Thymus (tissue), 11 donors: ENCODE measurements around the gene NKAIN4. TPM values are rescaled to one million over a fixed set of nuclear protein-coding genes. Genes with fewer than 3 reads are reported as not detected.

ENCODE experiments used
- DNase-seq, 9 donors: peaks; one replicate each; pipeline ENCODE4 v3.0.0-alpha.2; 2013; ENCODE audit warnings: low spot score in 9 of 9, low read depth in 6 of 9, missing footprints in 1 of 9
- H3K27ac ChIP-seq, 2 donors: one replicate each; pipeline ENCODE4 v1.5.1; 2013; ENCODE audit warnings: control low read depth in 1 of 2, low read depth in 1 of 2, low read length in 1 of 2, mild to moderate bottlenecking in 1 of 2, moderate library complexity in 1 of 2
- H3K27me3 ChIP-seq, 2 donors: one replicate each; pipeline ENCODE4 v1.5.1; 2013; ENCODE audit warnings: low read length in 1 of 2; ENCODE audit not compliant: control insufficient read depth in 2 of 2, insufficient read depth in 1 of 2
- H3K36me3 ChIP-seq, 2 donors: one replicate each; pipeline ENCODE4 v1.5.1; 2013; ENCODE audit warnings: low read length in 1 of 2, mild to moderate bottlenecking in 1 of 2, moderate library complexity in 1 of 2; ENCODE audit not compliant: control insufficient read depth in 2 of 2, insufficient read depth in 2 of 2
- H3K4me1 ChIP-seq, 2 donors: one replicate each; pipeline ENCODE4 v1.5.1; 2013; ENCODE audit warnings: low read length in 2 of 2; ENCODE audit not compliant: control insufficient read depth in 2 of 2, insufficient read depth in 2 of 2
- H3K4me3 ChIP-seq, 2 donors: one replicate each; pipeline ENCODE4 v1.5.1; 2013; ENCODE audit warnings: low read length in 2 of 2, control low read depth in 1 of 2, mild to moderate bottlenecking in 1 of 2
- H3K9me3 ChIP-seq, 2 donors: one replicate each; pipeline ENCODE4 v1.5.1; 2013; ENCODE audit warnings: low read length in 1 of 2, mild to moderate bottlenecking in 1 of 2; ENCODE audit not compliant: control insufficient read depth in 2 of 2, insufficient read depth in 1 of 2
- WGBS: extraction: QIAGEN DNeasy Blood & Tissue Kit; methylation state at CpG from one replicate; pipeline ENCODE4 v1.1.7; 2013; 5-methylcytosine and 5-hydroxymethylcytosine counted together
- polyA plus RNA-seq: library from polyadenylated mRNA; stranded (reverse); fragments of 200-250 nt; gene quantifications from one replicate; pipeline ENCODE4 v1.2.3, GENCODE V29; 2013
- total RNA-seq: library from RNA; stranded (reverse); fragments of 120-200 nt; gene quantifications from one replicate; pipeline ENCODE4 v1.2.4, GENCODE V29; 2013
- donor health status: healthy.

NKAIN4 gene
- total and polyA plus RNA-seq, 2 donors = 2.2 to 8.5 TPM

- H3K27me3 ChIP-seq = no peaks in the 10 kb centered on the region
- H3K36me3 ChIP-seq = peaks cover 33 to 87% of the 10 kb centered on the region in 2 donors
- H3K4me1 ChIP-seq = peaks cover 0 to 12% of the 10 kb centered on the region in 2 donors
- no peaks in the 10 kb centered on the region for H3K9me3 ChIP-seq
- peak overlapping the region; percentile 33 to 46 for H3K4me3 ChIP-seq
- no peak for DNase-seq
- H3K27ac ChIP-seq = peak overlapping the region in 1 of 2 donors; percentile 62
- 88% methylated on average over 25 of the region's 25 CpGs for WGBS
These were observed 30.3 kb upstream of the NKAIN4 start for GRCh38 chr20:63284544-63284949.

DNA sequence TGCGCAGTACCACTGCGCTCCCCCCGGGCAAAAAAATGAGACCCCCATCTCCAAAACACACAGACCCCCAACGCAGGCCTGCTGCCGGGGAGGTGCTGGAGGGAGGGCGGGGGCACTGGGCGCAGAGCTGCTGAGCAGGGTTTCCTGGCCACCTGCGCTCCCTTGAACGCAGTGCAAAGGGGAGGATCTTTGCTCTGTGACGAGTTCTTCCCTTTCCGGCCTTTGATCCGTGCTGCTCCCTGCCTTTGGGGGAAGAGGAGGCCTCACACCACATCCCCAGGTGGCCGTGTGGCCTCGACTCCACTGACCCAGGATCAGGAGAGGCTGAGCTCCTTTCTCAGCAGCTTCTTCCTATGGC lies 29.8 kb upstream of the NKAIN4 start:
- Histone ChIP-seq H3K4me3 (peak overlapping the region; percentile 33 to 46), H3K4me1 (peaks cover 0 to 12% of the 10 kb centered on the region in 2 donors), H3K36me3 (peaks cover 32 to 87% of the 10 kb centered on the region in 2 donors), H3K27me3 (no peaks in the 10 kb centered on the region), H3K9me3 (no peaks in the 10 kb centered on the region), H3K27ac (peak overlapping the region; percentile 8 to 62)
- DNase-seq = peak in 6 of 9 donors; percentile 15 to 76 (median 48)
- 84% methylated on average over 14 of the region's 14 CpGs for WGBS

DNA sequence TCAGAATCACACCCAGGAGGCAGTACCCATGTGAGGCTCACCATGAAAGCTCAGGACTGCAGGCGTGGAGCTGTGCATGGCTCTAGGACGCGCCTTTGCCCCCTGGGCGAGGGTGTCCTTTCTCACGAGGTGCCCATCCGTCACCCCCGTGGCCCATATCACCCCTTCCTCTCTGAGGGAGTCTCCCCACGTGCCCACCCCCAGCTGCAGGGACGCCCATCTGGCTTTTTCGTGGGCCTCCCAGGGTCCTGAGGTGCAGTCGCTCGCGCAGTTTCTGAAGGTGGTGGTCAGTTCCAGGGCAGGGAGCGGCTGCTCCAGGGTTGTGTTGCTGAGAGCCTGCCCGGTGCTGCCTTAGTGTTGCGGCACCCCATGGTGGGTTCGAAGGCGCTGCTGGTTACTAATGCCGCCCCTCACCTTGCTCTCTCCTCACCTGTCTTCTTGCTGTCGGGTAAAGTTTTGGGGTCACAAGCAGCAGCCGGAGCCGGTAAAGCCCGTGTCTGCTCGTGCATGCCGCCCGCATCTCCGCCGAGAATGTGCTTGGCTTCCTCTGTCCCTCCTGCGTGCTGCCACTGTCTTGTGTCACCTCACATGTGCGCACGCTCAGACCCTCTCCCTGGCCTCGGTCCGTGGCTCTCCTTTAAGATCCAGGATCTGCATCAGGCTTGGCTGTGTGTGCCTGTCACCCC lies 29.3 kb upstream of the NKAIN4 start:
- Histone ChIP-seq H3K27ac (peak overlapping the region; percentile 11 to 62), H3K9me3 (no peaks in the 10 kb centered on the region), H3K4me1 (peaks cover 0 to 12% of the 10 kb centered on the region in 2 donors), H3K4me3 (peak overlapping the region; percentile 17 to 46), H3K27me3 (no peaks in the 10 kb centered on the region), H3K36me3 (peaks cover 32 to 87% of the 10 kb centered on the region in 2 donors)
- 90% methylated on average over 33 of the region's 33 CpGs for WGBS
- no peak for DNase-seq

DNA sequence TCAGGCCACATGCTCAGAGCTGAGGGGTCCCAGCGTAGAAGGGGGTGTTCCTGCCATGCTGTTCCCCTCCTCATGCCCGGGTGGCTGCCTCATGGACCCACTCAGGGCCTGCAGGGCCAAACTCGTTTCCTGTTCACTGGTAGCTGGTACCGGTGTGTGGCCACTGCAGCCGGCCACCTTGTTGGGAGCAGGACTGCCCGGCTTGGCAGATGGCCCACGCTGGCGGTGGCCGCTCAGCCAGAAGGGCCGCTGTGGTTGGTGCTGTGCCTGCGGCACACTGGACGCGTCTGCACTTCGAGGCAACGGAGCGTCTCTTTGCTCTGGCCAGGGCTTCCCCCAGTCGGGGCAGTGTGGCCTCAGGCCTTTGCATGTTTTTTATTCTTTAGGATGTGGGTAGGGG lies 28.7 kb upstream of the NKAIN4 start:
- no peaks in the 10 kb centered on the region for H3K9me3 ChIP-seq
- peaks cover 0 to 12% of the 10 kb centered on the region in 2 donors for H3K4me1 ChIP-seq
- WGBS = 98% methylated on average over 17 of the region's 17 CpGs
- no peak for DNase-seq
- H3K27me3 ChIP-seq = no peaks in the 10 kb centered on the region
- peaks cover 33 to 87% of the 10 kb centered on the region in 2 donors for H3K36me3 ChIP-seq
- H3K27ac ChIP-seq = no peak overlapping the region
- no peak overlapping the region for H3K4me3 ChIP-seq

- H3K4me1 ChIP-seq = peaks cover 0 to 12% of the 10 kb centered on the region in 2 donors
- no peaks in the 10 kb centered on the region for H3K9me3 ChIP-seq
- no peak overlapping the region for H3K27ac ChIP-seq
- peaks cover 40 to 85% of the 10 kb centered on the region in 2 donors for H3K36me3 ChIP-seq
- H3K4me3 ChIP-seq = no peak overlapping the region
- 95% methylated on average over 38 of the region's 38 CpGs for WGBS
- no peak for DNase-seq
- no peaks in the 10 kb centered on the region for H3K27me3 ChIP-seq
These were observed 27.7 kb upstream of the NKAIN4 start for GRCh38 chr20:63281742-63282665.

GRCh38 chr20:63280929-63281545 lies 26.8 kb upstream of the NKAIN4 start:
- H3K4me1 ChIP-seq = peaks cover 0 to 12% of the 10 kb centered on the region in 2 donors
- no peak overlapping the region for H3K4me3 ChIP-seq
- no peak overlapping the region for H3K27ac ChIP-seq
- H3K36me3 ChIP-seq = peaks cover 43 to 90% of the 10 kb centered on the region in 2 donors
- H3K27me3 ChIP-seq = no peaks in the 10 kb centered on the region
- WGBS = 95% methylated on average over 19 of the region's 19 CpGs
- no peaks in the 10 kb centered on the region for H3K9me3 ChIP-seq
- no peak for DNase-seq

DNA sequence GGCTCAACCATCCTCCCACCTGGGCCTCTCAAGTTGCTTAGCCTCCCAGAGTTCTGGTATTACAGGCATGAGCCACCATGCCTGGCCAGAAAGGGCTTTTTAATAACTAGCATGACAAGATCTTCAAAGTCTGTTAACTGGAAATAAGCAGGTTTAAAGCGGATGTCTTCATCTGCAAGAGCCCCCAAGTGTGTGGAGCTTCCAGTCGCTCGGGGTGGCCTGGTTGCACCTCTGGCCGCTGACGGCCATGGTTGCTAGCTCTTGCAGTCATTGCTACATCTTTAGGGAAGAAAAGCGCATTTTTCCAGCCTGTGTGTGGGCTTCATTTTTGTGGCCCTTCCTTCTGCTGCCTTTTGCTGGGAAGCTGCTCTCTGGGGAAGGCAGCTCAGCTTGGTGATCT lies 26.1 kb upstream of the NKAIN4 start:
- Histone ChIP-seq H3K27ac (no peak overlapping the region), H3K4me1 (peaks cover 0 to 12% of the 10 kb centered on the region in 2 donors), H3K27me3 (no peaks in the 10 kb centered on the region), H3K9me3 (no peaks in the 10 kb centered on the region), H3K4me3 (no peak overlapping the region), H3K36me3 (peaks cover 45 to 91% of the 10 kb centered on the region in 2 donors)
- WGBS = 99% methylated on average over 6 of the region's 6 CpGs
- DNase-seq = no peak

GRCh38 chr20:63279931-63280330 lies 25.7 kb upstream of the NKAIN4 start:
- Histone ChIP-seq H3K27ac (no peak overlapping the region), H3K4me1 (peaks cover 0 to 9% of the 10 kb centered on the region in 2 donors), H3K4me3 (no peak overlapping the region), H3K27me3 (no peaks in the 10 kb centered on the region), H3K36me3 (peaks cover 45 to 89% of the 10 kb centered on the region in 2 donors), H3K9me3 (no peaks in the 10 kb centered on the region)
- no peak for DNase-seq
- WGBS = 97% methylated on average over 15 of the region's 15 CpGs
